ENCODE data around the gene AP3S2. TPM values are rescaled to one million over a fixed set of nuclear protein-coding genes. Genes with fewer than 3 reads are reported as not detected.
"Not testable (repeated sequence)": the region's sequence is repeated elsewhere in the genome, so short reads cannot be mapped to it uniquely, and the experiment has no call there.

Gene AP3S2
- 29.2 and 30.9 TPM in 2 replicates for total RNA-seq
- long read RNA-seq, full-length matches to known transcripts, result 180 of 197 reads
- long read RNA-seq, partial matches to known transcripts, result 4 of 197 reads
- long read RNA-seq, other reads (novel, unspliced or antisense), result 13 of 197 reads

DNA sequence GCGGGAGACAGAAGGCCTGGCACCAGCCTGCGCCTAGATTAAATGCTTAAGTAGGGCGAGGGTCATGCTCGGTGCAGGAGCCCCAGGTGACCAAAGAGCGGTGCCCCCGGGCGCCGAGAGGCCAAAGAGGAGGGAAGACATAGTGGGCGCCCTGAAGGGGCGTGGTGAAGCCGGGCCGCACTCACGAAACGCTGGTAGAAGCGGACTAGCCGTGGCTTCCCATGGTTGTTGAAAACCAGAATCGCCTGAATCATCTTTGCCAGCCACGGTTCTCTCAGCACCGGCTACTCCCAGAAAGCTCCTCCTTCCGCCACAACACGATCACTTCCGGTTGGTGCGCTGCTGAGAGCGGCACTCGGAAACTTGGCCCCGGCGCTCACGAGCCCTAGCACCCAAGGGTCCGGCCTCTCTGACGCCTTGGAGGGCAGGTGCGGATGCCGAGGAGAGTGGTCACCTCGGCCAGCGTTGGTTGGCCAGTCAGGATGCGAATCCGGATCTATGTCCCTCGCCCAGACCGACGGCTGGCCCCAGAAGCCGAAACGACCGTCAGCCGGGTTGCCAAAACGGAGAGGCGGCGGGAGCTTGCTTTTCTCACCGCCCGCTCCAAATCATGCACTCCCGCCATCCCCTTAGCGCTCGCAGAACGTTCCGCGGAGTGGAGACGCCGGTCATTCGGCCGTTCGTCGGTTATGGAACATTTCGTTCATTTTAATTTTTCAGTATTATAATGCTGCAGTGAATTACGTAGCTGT, at the start of gene AP3S2:
AP3S2 (minus strand) TSS at position 299 of the 752 bp plus-strand sequence; CDS start at position 254, 45 bp downstream.
- TF ChIP-seq, protein P1, sequence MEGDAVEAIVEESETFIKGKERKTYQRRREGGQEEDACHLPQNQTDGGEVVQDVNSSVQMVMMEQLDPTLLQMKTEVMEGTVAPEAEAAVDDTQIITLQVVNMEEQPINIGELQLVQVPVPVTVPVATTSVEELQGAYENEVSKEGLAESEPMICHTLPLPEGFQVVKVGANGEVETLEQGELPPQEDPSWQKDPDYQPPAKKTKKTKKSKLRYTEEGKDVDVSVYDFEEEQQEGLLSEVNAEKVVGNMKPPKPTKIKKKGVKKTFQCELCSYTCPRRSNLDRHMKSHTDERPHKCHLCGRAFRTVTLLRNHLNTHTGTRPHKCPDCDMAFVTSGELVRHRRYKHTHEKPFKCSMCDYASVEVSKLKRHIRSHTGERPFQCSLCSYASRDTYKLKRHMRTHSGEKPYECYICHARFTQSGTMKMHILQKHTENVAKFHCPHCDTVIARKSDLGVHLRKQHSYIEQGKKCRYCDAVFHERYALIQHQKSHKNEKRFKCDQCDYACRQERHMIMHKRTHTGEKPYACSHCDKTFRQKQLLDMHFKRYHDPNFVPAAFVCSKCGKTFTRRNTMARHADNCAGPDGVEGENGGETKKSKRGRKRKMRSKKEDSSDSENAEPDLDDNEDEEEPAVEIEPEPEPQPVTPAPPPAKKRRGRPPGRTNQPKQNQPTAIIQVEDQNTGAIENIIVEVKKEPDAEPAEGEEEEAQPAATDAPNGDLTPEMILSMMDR (IDR thresholded peaks at IDR 0.05; ENCODE audit: unreplicated experiment), result no peak
- no peaks in the 10 kb centered on the region for H3K27me3 Mint-ChIP-seq
- H3K4me3 Mint-ChIP-seq (ENCODE audit: low read depth), result peak within 1 kb of the TSS; percentile 93
- peak; percentile 78 for DNase-seq (ENCODE audit: low spot score, unreplicated experiment)
- peaks cover 1% of the 10 kb centered on the region for H3K36me3 Mint-ChIP-seq (ENCODE audit: insufficient read depth)
- peaks cover 8% of the 10 kb centered on the region for H3K4me1 Mint-ChIP-seq (ENCODE audit: low read depth)
- H3K27ac Mint-ChIP-seq, result peak within 1 kb of the TSS; percentile 93
- H3K9me3 Mint-ChIP-seq (ENCODE audit: low read depth), result no peaks in the 10 kb centered on the region

DNA sequence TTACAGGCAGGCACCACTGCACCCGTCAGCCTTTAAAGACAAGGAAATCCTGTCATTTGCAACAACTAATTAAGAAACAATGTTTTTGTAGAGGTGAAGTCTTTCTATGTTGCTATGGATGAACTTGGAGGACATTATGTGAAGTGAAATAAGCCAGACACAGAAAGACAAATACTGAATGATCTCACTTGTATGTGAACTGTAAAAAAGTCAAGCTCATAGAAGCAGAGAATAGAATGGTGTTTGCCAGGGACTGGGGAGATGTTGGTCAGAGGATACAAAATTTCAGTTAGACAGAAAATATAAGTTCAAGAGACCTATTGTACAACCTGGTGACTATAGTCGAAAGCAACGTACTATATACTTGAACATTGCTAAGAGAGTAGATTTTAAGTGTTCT, 46.1 kb upstream of the AP3S2 start:
- H3K9me3 Mint-ChIP-seq (ENCODE audit: low read depth), result no peaks in the 10 kb centered on the region
- no peak overlapping the region for H3K4me3 Mint-ChIP-seq (ENCODE audit: low read depth)
- H3K36me3 Mint-ChIP-seq (ENCODE audit: insufficient read depth), result no peaks in the 10 kb centered on the region
- TF ChIP-seq, protein P1 (IDR thresholded peaks at IDR 0.05; ENCODE audit: unreplicated experiment), result no peak
- DNase-seq (ENCODE audit: low spot score, unreplicated experiment), result no peak
- H3K27ac Mint-ChIP-seq, result no peak overlapping the region
- H3K4me1 Mint-ChIP-seq (ENCODE audit: low read depth), result peaks cover 5% of the 10 kb centered on the region
- H3K27me3 Mint-ChIP-seq, result peaks cover 4% of the 10 kb centered on the region

DNA sequence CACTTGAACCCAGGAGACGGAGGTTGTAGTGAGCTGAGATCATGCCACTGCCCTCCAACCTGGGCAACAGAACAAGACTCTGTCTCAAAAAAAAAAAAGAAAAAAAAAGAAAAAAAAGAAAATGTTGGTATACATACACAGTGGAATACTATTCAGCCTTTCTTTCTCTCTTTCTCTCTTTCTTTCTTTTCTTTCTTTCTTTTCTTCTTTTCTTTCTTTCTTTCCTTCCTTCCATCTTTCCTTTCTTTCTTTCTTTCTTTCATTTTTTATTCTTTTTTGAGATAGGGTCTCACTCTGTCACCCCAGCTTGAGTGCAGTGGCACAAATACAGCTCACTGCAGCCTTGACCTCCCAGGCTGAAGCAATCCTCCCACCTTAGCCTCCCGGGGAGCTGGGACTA, 45.6 kb upstream of the AP3S2 start:
- not testable (repeated sequence) for DNase-seq (ENCODE audit: low spot score, unreplicated experiment); H3K27ac Mint-ChIP-seq; H3K4me1 Mint-ChIP-seq (ENCODE audit: low read depth); H3K27me3 Mint-ChIP-seq; H3K9me3 Mint-ChIP-seq (ENCODE audit: low read depth); H3K4me3 Mint-ChIP-seq (ENCODE audit: low read depth); H3K36me3 Mint-ChIP-seq (ENCODE audit: insufficient read depth)

DNA sequence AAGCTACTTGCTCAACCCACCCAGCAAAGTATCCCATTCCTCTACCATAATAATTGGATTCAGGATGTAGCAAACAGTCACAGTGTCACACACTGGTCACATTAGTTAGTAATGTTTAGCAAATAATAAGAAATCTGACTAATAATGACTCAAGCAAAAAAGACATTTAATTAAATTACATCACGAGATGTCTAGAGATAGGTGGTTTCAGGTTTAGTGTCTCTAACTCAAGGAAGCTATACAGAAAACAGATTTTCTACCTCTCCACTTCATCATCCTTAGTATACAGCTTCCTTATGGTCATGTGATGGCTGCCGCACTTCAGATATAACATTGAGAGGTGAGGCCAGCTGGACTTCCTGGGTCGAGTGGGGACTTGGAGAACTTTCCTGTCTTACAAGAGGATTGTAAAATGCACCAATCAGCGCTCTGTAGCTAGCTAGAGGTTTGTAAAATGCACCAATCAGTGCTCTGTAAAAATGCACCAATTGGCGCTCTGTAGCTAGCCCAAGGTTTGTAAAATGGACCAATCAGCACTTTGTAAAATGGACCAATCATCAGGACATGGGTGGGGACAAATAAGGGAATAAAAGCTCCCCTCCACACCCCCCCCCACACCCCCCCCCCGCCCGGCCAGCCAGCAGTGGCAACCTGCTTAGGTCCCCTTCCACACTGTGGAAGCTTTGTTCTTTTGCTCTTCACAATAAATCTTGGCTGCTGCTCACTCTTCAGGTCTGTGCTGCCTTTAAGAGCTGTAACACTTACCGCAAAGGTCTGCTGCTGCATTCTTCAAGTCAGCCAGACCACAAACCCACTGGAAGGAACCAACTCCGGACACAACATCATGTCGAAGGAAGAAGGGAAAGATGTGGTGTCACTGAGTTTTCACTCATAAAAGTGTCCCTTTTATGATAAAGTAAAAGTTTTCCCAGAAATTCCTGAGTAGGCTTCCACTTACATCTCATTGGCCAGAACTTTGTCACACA, 43.9 kb upstream of the AP3S2 start:
- Mint-ChIP-seq H3K4me1 (ENCODE audit: low read depth) (peaks cover 3% of the 10 kb centered on the region), H3K9me3 (ENCODE audit: low read depth) (no peaks in the 10 kb centered on the region), H3K27me3 (peaks cover 9% of the 10 kb centered on the region), H3K4me3 (ENCODE audit: low read depth) (no peak overlapping the region), H3K36me3 (ENCODE audit: insufficient read depth) (no peaks in the 10 kb centered on the region), H3K27ac (no peak overlapping the region)
- no peak for DNase-seq (ENCODE audit: low spot score, unreplicated experiment)
- TF ChIP-seq, protein P1 (IDR thresholded peaks at IDR 0.05; ENCODE audit: unreplicated experiment), result no peak

DNA sequence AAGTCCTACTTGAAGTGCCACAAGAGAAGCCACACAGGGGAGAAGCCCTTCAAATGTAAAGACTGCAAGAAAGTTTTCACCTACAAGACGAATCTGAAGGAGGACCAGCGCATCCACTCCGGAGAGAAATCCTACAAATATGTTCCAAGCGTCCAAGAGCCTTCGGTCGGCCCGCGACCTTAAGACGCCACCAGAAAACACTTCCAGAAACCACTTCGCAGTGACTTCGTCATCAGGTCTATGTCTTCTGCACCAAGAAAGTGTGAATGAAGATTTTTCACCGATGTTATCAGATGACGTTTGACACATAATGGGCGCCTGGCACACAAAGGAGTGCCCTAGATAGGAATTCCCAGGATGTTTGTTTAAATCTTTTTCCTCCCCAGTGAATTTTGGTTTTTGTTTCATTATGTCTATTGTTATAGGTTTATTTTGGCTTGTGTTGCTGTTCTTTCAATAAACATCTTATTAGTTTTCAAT, 43.0 kb upstream of the AP3S2 start:
- DNase-seq (ENCODE audit: low spot score, unreplicated experiment), result no peak
- H3K27me3 Mint-ChIP-seq, result peaks cover 14% of the 10 kb centered on the region
- TF ChIP-seq, protein P1 (IDR thresholded peaks at IDR 0.05; ENCODE audit: unreplicated experiment), result no peak
- H3K36me3 Mint-ChIP-seq (ENCODE audit: insufficient read depth), result no peaks in the 10 kb centered on the region
- peaks cover 3% of the 10 kb centered on the region for H3K4me1 Mint-ChIP-seq (ENCODE audit: low read depth)
- H3K4me3 Mint-ChIP-seq (ENCODE audit: low read depth), result no peak overlapping the region
- no peaks in the 10 kb centered on the region for H3K9me3 Mint-ChIP-seq (ENCODE audit: low read depth)
- no peak overlapping the region for H3K27ac Mint-ChIP-seq

Data from progenitor cell of endocrine pancreas (in vitro differentiated cells).